K562 (cell line): ENCODE data around the gene KSR2.
"Not testable (repeated sequence)": the region's sequence is repeated elsewhere in the genome, so short reads cannot be mapped to it uniquely, and the experiment has no call there.

Experiments
- CTCF ChIP-seq, 3 experiments: IDR thresholded peaks in 2 of 3; conservative IDR thresholded peaks in 1 of 3; 2 replicates each; pipeline ENCODE4 v1.5.1; 2011 to 2012; ENCODE audit warnings: low read length in 3 of 3, mild to moderate bottlenecking in 3 of 3, control low read depth in 2 of 3, improper control_type of control experiment in 1 of 3, inconsistent platforms in 1 of 3, low read depth in 1 of 3, mixed read lengths in 1 of 3, moderate library complexity in 1 of 3; ENCODE audit not compliant: insufficient read depth in 2 of 3
- CTCFL ChIP-seq: IDR thresholded peaks from 2 replicates; pipeline ENCODE4 v1.6.1; 2011; ENCODE audit warnings: borderline replicate concordance, low read depth, mild to moderate bottlenecking, moderate library complexity, low read length; ENCODE audit not compliant: insufficient read depth, poor library complexity, severe bottlenecking
- ELF1 ChIP-seq: fragments of 200-800 bp; sonication (Bioruptor generic); IDR thresholded peaks from 2 replicates; pipeline ENCODE4 v1.6.1; 2016; ENCODE audit warnings: missing genetic modification characterization, missing compliant biosample characterization
- IRF9 ChIP-seq: fragments of 450-650 bp; IDR thresholded peaks from 2 replicates; pipeline ENCODE4 v1.6.1; 2016; ENCODE audit warnings: missing biosample characterization, missing genetic modification characterization
- ZNF224 ChIP-seq: sonication (generic); formaldehyde crosslinking; IDR thresholded peaks from 2 replicates; pipeline ENCODE4 v1.8.0; 2022; ENCODE audit warnings: mild to moderate bottlenecking, missing genetic modification reagents
- ZNF592 ChIP-seq: fragments of 450-650 bp; IDR thresholded peaks from 2 replicates; pipeline ENCODE4 v1.6.1; 2017; ENCODE audit warnings: antibody characterized with exemption, mild to moderate bottlenecking

GRCh38 chr12:117628711-117629110 is 340.1 kb downstream of the KSR2 start:
- TF ChIP-seq ZNF224 (CRISPR knock-in tag); ELF1 (tag); CTCF (IDR thresholded peaks at IDR 0.05 in 2 of 3, conservative IDR thresholded peaks at IDR 0.05 in 1 of 3; ENCODE audit: insufficient read depth in 2 of 3, low read depth in 1 of 3, low read length in 3 of 3); CTCFL; IRF9; ZNF592: not testable (repeated sequence)
